ENCODE data around the gene XXYLT1.

DNA sequence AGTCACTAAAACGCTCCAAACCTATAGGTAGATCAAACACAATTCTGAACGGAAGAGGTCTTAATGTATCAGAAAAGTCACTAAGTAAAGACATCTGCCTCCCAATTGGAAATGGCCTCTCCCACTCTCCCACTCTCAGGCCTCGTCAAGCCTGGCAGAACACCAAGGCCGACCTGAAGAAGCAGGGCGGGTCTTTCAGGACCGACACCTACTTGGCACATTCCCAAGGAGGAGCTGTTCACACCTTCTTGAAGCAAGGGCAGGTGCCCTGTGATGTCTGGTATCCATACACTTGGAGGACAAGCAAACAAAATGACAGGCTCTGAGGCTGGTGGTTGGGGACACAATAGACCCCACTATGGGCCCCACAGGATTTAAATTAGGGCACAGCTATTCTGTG is 30.0 kb downstream of the XXYLT1 start:
- TF ChIP-seq YY1 (IDR thresholded peaks at IDR 0.05; ENCODE audit: insufficient read depth, insufficient read length) (no peak), SUZ12 (IDR thresholded peaks at IDR 0.05; ENCODE audit: extremely low read depth, insufficient read depth, insufficient read length) (no peak), ZNF274 (IDR thresholded peaks at IDR 0.05; ENCODE audit: low read depth, low read length) (no peak)
